Sigmoid colon (tissue), 7 donors: ENCODE measurements around the gene OR4K15. TPM values are rescaled to one million over a fixed set of nuclear protein-coding genes. Genes with fewer than 3 reads are reported as not detected.
"Not testable (repeated sequence)": the region's sequence is repeated elsewhere in the genome, so short reads cannot be mapped to it uniquely, and the experiment has no call there.

Experiments
- DNase-seq: peaks from one replicate; pipeline ENCODE4 v3.0.0-alpha.2; 2019
- H3K27ac ChIP-seq, 4 donors: fragments of 200-600 bp; sonication (generic); one replicate each; pipeline ENCODE4 v1.5.1; 2016 to 2019; ENCODE audit warnings: mild to moderate bottlenecking in 1 of 4
- H3K27me3 ChIP-seq, 3 donors: fragments of 200-600 bp; sonication (generic); one replicate each; pipeline ENCODE4 v1.5.1; 2019; ENCODE audit warnings: mild to moderate bottlenecking in 1 of 3
- H3K36me3 ChIP-seq, 4 donors: fragments of 200-600 bp; sonication (generic); one replicate each; pipeline ENCODE4 v1.5.1; 2016 to 2019
- H3K4me1 ChIP-seq, 4 donors: fragments of 200-600 bp; sonication (generic); one replicate each; pipeline ENCODE4 v1.5.1; 2017 to 2019
- H3K4me3 ChIP-seq, 4 donors: fragments of 200-600 bp; sonication (generic); one replicate each; pipeline ENCODE4 v1.5.1; 2017 to 2019; ENCODE audit warnings: mild to moderate bottlenecking in 2 of 4, moderate library complexity in 1 of 4
- H3K9me3 ChIP-seq, 4 donors: fragments of 200-600 bp in 3 of 4; sonication (generic) in 3 of 4; one replicate each; pipeline versions ENCODE4 v1.5.1 to v1.6.1; 2013 to 2019
- EP300 ChIP-seq, 4 donors: sonication (generic); formaldehyde crosslinking; IDR thresholded peaks; one replicate each; pipeline ENCODE4 v1.6.1; 2017; ENCODE audit warnings: antibody characterized with exemption in 4 of 4
- POLR2A ChIP-seq, 2 donors: fragments of 450-650 bp; IDR thresholded peaks; one replicate each; pipeline ENCODE4 v1.6.1; 2016; ENCODE audit warnings: antibody characterized with exemption in 2 of 2, mild to moderate bottlenecking in 2 of 2, moderate library complexity in 2 of 2
- POLR2AphosphoS5 ChIP-seq, 4 donors: sonication (generic); formaldehyde crosslinking; IDR thresholded peaks; one replicate each; pipeline ENCODE4 v1.6.1; 2017; ENCODE audit warnings: antibody characterized with exemption in 4 of 4
- WGBS, 2 donors: extraction: QIAGEN DNeasy Blood & Tissue Kit; methylation state at CpG; one replicate each; pipeline ENCODE4 v1.1.7; 2013; 5-methylcytosine and 5-hydroxymethylcytosine counted together
- intact Hi-C: fragments of 100-400 bp; cut with DNase I; formaldehyde crosslinking; loops from one replicate; pipeline ENCODE4 v1.15.1; 2023
- polyA plus RNA-seq, 3 donors: library from polyadenylated mRNA; stranded (reverse); fragments of 200-250 nt; gene quantifications; one replicate each; pipeline ENCODE4 v1.2.3, GENCODE V29; 2013
- total RNA-seq, 4 donors: library from RNA; depleted of rRNA; stranded (reverse); fragments of >200 nt; gene quantifications; one replicate each; pipeline ENCODE4 v1.1.0, GENCODE V29; 2016
- TF ChIP-seq, protein P1 (sequence below), 4 experiments: fragments of 450-650 bp in 3 of 4; fragments of 200-600 bp in 1 of 4; IDR thresholded peaks; one replicate each; pipeline ENCODE4 v1.5.1; 2016 to 2019; ENCODE audit warnings: antibody characterized with exemption in 4 of 4, mild to moderate bottlenecking in 3 of 4, moderate library complexity in 2 of 4
- donor health status: healthy with polysubstance abuse.
- donor health status: Bipolar disorder and iron deficiency.
- donor health status: healthy.

Gene OR4K15
- total and polyA plus RNA-seq, 7 donors = not detected

DNA sequence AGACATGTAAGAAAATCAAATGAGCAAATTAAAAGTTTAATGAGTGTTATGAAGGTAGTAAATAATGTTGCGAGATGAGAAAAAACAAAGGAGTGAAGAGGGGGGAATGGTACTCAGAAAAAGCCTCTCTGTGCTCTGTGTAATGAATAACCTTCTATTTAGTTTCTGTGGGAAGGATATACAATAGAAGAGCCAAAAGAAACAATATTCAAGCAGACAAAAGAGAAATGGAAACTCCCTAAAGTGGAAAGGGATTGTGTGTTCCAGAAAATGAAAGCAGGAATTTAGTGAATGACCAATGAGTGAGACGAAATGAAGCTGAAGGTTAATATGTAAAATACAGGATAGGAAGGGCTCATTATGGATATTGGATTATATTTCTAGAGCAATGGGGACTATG, 26.2 kb upstream of the OR4K15 start:
- Histone ChIP-seq H3K4me3 (no peak overlapping the region), H3K27me3 (no peaks in the 10 kb centered on the region), H3K27ac (no peak overlapping the region), H3K9me3 (peaks cover 0 to 6% (median 0%) of the 10 kb centered on the region in 4 donors), H3K4me1 (no peaks in the 10 kb centered on the region), H3K36me3 (no peaks in the 10 kb centered on the region)
- TF ChIP-seq, protein P1, sequence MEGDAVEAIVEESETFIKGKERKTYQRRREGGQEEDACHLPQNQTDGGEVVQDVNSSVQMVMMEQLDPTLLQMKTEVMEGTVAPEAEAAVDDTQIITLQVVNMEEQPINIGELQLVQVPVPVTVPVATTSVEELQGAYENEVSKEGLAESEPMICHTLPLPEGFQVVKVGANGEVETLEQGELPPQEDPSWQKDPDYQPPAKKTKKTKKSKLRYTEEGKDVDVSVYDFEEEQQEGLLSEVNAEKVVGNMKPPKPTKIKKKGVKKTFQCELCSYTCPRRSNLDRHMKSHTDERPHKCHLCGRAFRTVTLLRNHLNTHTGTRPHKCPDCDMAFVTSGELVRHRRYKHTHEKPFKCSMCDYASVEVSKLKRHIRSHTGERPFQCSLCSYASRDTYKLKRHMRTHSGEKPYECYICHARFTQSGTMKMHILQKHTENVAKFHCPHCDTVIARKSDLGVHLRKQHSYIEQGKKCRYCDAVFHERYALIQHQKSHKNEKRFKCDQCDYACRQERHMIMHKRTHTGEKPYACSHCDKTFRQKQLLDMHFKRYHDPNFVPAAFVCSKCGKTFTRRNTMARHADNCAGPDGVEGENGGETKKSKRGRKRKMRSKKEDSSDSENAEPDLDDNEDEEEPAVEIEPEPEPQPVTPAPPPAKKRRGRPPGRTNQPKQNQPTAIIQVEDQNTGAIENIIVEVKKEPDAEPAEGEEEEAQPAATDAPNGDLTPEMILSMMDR (IDR thresholded peaks at IDR 0.05) = no peak
- TF ChIP-seq EP300 (IDR thresholded peaks at IDR 0.05) (no peak), POLR2A (IDR thresholded peaks at IDR 0.05) (no peak), POLR2AphosphoS5 (IDR thresholded peaks at IDR 0.05) (no peak)
- no peak for DNase-seq
- WGBS, 2 donors = 78 to 84% methylated on average over 2 of the region's 2 CpGs
- intact Hi-C loops = no loop called here

DNA sequence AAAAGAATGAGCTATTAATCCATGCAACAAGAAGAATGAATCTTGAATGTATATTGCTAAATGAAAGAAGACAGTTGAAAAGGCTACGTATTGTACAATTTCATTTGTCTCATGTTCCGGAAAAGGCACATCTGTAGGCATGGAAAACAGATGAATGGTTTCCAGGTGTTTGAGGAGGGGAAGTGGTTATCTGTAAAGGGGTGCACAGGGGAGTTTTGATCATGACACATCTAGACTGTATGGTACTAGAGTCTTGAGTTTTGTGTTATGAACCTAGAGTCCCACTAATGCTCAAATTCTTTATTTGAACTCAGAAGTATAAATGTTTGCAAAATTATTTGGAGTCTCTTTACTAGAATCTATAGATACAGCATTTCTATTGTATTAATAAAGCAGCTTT, 5.7 kb upstream of the OR4K15 start:
- H3K27ac ChIP-seq, H3K4me1 ChIP-seq, DNase-seq, H3K27me3 ChIP-seq, H3K9me3 ChIP-seq, H3K4me3 ChIP-seq, H3K36me3 ChIP-seq, intact Hi-C loops: not testable (repeated sequence)
- WGBS, 2 donors = 61 to 79% methylated on average over 2 of the region's 2 CpGs

DNA sequence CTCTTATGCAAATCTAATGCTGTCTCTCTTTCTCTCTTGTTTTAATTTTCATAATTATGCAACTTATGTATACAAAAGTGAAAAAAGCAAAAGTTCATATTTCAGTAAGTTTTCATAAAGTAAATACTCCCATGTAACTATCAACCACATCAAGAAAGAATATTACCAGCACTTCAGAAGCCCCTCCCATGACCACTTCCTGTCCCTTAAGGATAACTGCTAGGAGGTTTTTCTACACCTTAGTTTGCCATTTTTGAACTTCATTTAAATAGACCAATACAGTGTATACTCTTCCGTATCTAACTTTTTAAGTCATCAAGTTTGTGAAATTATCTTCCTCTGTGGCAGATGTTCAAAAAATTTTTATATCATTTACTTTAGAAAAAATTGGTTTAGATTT, 547 bp upstream of the OR4K15 start:
- Histone ChIP-seq H3K4me3 (no peak overlapping the region), H3K27me3 (no peaks in the 10 kb centered on the region), H3K27ac (no peak overlapping the region), H3K9me3 (no peaks in the 10 kb centered on the region), H3K4me1 (no peaks in the 10 kb centered on the region), H3K36me3 (no peaks in the 10 kb centered on the region)
- TF ChIP-seq POLR2A (IDR thresholded peaks at IDR 0.05) = no peak
- no peak for TF ChIP-seq EP300 (IDR thresholded peaks at IDR 0.05)
- TF ChIP-seq, protein P1 (IDR thresholded peaks at IDR 0.05) = no peak
- TF ChIP-seq POLR2AphosphoS5 (IDR thresholded peaks at IDR 0.05) = no peak
- no peak for DNase-seq
- 59 to 81% methylated on average over 1 of the region's 1 CpG for WGBS, 2 donors
- intact Hi-C loops = no loop called here

DNA sequence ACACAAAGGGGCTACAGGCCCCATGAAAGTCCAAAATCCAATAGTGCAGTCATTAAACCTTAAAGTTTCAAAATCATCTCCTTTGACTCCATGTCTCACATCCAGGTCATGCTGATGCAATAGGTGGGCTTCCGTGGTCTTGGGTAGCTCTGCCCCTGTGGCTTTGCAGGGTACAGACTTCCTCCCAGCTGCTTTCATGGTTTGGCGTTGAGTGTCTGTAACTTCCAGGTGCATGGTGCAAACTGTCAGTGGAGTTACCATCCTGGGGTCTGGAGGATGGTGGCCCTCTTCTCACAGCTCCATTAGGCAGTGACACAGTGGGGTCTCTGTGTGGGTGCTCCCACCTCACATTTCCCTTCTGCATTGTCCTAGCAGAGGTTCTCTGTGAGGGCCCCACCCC, 18.0 kb downstream of the OR4K15 start:
- intact Hi-C loops = no loop called here
- TF ChIP-seq POLR2A (IDR thresholded peaks at IDR 0.05) (no peak), EP300 (IDR thresholded peaks at IDR 0.05) (no peak), POLR2AphosphoS5 (IDR thresholded peaks at IDR 0.05) (no peak)
- TF ChIP-seq, protein P1 (IDR thresholded peaks at IDR 0.05) = no peak
- Histone ChIP-seq H3K27ac (no peak overlapping the region), H3K9me3 (no peaks in the 10 kb centered on the region), H3K4me3 (no peak overlapping the region), H3K36me3 (no peaks in the 10 kb centered on the region), H3K27me3 (no peaks in the 10 kb centered on the region), H3K4me1 (no peaks in the 10 kb centered on the region)
- WGBS, 2 donors = 63 to 69% methylated on average over 2 of the region's 2 CpGs
- DNase-seq = no peak

DNA sequence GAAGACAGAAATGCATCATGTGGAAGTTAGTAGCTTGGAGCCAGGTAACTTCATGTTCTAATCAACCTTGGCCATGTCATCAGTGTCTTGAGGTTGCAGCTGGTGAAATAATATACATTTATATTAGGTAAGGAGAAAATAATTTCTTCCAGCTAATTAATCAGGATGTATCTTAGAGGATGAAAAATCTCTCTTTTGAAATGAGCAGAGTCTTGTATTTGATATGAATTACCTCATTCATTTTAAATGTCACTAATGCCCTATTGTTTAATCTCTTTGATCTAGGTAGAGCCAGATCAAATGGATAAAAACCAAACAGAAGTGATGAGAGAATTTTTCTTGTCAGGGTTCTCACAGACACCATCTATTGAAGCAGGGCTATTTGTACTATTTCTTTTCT, 26.5 kb downstream of the OR4K15 start, which contains the start of gene OR4Q2:
Gene OR4Q2, plus strand, starts transcription at position 301 of the 400 bp plus-strand sequence.
- intact Hi-C loops = no loop called here
- no peaks in the 10 kb centered on the region for H3K36me3 ChIP-seq
- no peaks in the 10 kb centered on the region for H3K4me1 ChIP-seq
- H3K27ac ChIP-seq = no peak within 1 kb of the TSS
- H3K4me3 ChIP-seq = no peak within 1 kb of the TSS
- H3K27me3 ChIP-seq = no peaks in the 10 kb centered on the region
- TF ChIP-seq POLR2AphosphoS5 (IDR thresholded peaks at IDR 0.05) = no peak
- no peak for TF ChIP-seq POLR2A (IDR thresholded peaks at IDR 0.05)
- no peak for TF ChIP-seq EP300 (IDR thresholded peaks at IDR 0.05)
- TF ChIP-seq, protein P1 (IDR thresholded peaks at IDR 0.05) = no peak
- H3K9me3 ChIP-seq = no peaks in the 10 kb centered on the region
- no peak for DNase-seq
